ENCODE results near the gene RNF121.

Gene RNF121

GRCh38 chr11:72039856-72040401 lies 111.1 kb downstream of the RNF121 start:
- DNase-seq, result no peak

GRCh38 chr11:72040491-72041363 lies 111.9 kb downstream of the RNF121 start:
- peak; percentile 96 for DNase-seq

- DNase-seq, result peak; percentile 72
Measured at GRCh38 chr11:72041364-72042063, 112.7 kb downstream of the RNF121 start.

- DNase-seq, result no peak
Measured at GRCh38 chr11:72042064-72042745, 113.4 kb downstream of the RNF121 start.

- no peak for DNase-seq
Measured at GRCh38 chr11:72045849-72046248, 117.0 kb downstream of the RNF121 start.

Measured in fibroblast of upper back skin (primary cell).